ENCODE data around the gene GMDS.

GMDS gene

GRCh38 chr6:2205396-2205795 lies 40.0 kb downstream of the GMDS start:
- no peak for DNase-seq (ENCODE audit: low read depth, low spot score)

DNA sequence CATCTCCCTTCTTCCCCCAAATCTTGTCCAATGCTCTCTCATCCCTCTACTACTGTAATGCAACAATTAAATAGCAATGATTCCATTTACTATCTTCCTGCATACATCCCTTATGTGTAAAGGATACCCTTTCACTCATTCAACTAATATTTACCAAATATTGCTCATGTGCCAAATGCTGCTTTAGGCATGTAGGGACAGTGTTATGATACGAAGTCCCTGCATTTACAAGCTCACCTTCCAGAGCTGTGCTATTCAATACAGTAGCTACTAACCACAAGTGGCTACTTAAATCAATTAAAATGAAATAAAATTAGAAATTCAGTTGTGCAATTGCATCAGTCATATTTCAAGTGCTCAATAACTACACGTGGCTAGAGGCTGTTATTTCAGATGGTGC lies 41.1 kb downstream of the GMDS start:
- no peak for DNase-seq (ENCODE audit: low read depth, low spot score)

GRCh38 chr6:2203264-2203663 lies 42.1 kb downstream of the GMDS start:
- no peak for DNase-seq (ENCODE audit: low read depth, low spot score)

GRCh38 chr6:2197984-2198383 lies 47.4 kb downstream of the GMDS start:
- DNase-seq (ENCODE audit: low read depth, low spot score): no peak

GRCh38 chr6:2197177-2197671 lies 48.2 kb downstream of the GMDS start:
- DNase-seq (ENCODE audit: low read depth, low spot score): no peak

DNA sequence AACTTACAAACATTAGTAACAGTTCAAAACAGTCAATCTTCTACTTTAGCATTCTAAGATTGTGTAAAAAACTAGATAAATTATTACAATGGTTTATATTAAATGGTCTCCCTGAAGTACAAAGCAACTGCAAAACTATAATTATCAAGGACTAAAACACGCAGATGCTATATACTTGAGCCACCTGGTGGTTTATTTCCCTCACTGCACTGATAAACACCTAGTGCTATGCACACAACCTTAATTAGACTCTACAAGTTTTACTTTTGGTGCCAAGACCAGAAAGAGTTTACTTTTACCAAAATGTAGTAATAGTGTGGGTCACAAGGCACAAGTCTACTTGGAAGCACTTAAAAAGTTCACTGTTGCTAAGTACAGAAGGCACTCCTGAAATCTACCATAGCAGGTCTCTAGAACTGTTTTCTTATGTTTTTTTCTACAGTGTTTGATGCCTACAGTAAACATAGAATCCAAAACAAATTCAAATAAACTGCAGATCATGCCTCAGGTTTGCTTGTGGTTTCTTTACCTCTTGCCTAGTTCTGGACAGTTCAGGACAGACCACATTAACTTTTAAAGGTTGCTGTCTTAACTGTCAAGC lies 49.2 kb downstream of the GMDS start:
- DNase-seq (ENCODE audit: low read depth, low spot score): no peak

GRCh38 chr6:2194643-2195042 lies 50.8 kb downstream of the GMDS start:
- DNase-seq (ENCODE audit: low read depth, low spot score): no peak

GRCh38 chr6:2193931-2194330 lies 51.5 kb downstream of the GMDS start:
- no peak for DNase-seq (ENCODE audit: low read depth, low spot score)

DNA sequence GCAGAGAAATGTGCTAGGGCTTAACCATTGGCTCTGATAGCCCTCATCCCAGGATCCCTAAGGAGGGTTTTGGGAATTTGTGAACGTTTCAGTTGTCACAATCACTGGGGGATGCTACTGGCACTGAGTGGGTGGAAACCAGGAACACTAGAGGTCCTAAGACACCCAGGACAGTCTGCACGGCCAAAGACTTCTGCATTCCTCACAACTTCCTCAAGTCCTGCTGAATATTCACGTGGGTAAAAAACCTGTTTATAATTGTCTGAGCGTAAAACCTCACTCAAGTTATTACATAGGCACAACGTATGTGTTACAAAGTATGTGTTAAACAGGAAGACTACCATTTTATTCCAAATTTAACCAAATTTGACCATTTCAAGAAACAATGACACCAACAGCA lies 52.4 kb downstream of the GMDS start:
- no peak for DNase-seq (ENCODE audit: low read depth, low spot score)

DNA sequence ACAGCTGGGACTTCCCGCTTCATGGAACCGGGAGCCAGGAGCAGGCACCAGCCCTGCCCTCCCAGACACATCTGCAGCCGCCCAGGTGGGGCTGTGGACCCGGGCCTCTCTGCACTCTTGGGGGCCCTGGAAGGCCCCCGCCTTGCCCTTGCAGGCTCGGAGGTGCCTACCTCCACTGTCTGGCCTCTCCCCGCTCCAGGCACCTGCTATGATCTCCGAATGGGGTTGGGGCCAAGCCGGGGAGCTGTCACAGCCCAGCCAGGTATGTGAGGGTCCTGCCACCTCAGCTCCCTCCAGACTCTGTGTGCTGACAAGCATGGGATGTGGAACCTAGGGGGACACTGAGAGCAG lies 54.0 kb downstream of the GMDS start:
- no peak for DNase-seq (ENCODE audit: low read depth, low spot score)

DNA sequence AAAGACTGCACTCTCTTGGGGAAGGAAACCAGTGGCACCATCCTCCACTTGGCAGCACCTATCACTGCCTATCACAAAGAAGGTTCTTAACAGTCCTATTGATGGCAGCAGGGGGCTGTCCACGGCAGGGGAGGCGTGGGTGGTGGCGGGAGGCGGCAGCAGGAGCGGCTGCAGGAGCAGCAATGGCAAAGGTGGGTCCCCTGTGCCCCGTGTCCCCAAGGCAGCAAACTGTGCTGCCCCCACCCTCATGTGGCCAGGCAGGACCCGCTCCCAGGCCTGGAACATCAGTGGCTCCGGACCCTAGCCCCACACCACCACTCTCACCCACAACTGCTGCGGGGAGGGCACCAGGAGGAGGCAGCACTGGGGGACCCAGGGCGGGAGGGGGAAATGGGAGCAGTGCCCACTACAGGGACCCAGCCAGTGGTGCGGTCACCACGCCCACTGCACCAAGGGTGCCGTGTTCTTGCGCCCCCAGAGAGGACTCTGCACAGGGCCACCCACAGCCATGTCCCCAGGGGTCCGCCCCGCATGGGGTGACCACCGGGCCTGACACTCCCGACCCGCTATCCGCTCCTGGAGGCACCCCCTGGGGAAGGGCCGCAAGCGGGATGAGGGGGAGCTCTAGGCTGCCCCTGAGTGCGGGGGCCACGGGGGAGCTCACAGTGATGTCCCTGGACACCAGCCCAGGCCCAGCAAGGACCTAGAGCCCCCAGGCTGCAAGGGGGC lies 54.6 kb downstream of the GMDS start:
- no peak for DNase-seq (ENCODE audit: low read depth, low spot score)

DNA sequence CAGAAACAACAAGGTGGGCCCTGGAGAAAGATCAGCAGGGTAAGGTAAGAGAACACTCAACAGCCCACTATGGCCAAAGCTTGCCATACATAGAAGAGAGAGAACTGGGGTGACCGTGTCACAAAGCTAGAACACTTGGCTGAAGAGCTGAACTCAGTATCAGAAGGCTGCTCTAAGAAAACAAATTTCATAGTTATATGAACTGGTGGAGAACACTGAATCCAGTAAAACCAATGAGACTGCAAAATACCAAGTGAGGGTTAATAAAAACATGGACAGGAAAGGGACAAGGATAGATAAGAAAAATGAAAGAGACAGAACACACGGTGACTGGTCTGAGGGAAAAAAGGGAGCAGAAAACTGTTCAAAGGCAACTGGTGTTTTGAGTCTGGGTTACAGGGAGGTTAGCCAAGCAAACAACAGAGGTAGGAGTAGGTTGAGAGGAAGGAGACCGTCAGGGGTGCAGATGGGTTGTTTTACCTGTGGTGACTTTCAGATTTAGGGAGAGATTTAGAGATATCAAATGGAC lies 56.5 kb downstream of the GMDS start:
- no peak for DNase-seq (ENCODE audit: low read depth, low spot score)

DNA sequence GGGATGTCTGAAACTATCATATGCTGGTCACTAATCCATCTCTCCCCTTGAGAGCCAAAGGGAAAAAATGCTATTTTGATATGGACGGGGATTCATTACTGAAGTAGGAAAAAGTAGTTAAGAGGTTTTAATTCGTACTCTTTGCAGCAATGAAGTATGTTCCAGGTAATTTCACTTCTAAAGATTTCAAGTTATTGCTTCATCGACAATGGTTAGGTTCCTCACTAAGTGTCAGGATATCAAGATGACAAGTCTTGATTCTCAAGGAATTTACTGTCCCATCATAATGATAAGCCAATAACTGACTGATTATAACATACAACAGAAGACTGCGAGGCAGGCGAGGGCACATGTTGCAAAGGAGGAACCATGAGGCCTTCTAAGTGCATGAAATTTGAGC lies 57.0 kb downstream of the GMDS start:
- no peak for DNase-seq (ENCODE audit: low read depth, low spot score)

DNA sequence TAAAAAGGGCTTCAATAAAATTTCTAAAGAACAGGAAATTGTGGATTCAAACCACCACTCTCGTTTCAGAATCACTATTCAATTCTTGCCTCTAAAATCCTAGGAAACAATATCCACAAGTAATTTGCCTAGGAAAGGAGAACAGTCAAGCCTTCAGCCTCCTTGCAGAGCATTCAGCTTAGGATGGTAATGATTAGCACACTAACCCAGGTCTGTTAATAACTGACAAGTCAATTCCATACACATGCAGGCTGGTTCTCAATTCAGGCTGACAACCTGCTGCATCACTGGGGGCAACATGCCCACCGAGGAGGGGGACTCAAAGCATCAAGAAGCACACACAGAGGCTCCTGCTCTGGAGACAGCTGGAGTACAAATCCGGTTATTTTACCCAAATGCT lies 57.6 kb downstream of the GMDS start:
- DNase-seq (ENCODE audit: low read depth, low spot score): no peak

GRCh38 chr6:2186516-2186915 lies 58.9 kb downstream of the GMDS start:
- DNase-seq (ENCODE audit: low read depth, low spot score): no peak

DNA sequence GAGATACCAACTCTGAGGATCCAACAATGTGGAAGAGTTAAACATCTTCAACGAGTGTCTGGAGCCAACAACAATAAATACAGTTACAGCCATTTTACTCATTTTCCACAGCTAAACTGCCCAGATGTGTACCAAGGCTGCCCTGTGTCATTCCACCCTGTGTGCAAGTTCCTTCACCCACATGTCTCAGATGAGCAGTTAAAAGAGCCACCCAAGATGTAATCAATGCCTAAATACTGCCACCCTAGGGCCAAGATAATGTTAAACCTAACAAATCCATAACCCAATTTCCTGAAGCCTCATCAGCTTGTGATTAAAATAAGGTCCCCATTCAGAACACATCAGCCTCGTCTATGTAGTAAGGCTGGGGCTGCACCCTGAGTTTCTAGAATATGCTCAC lies 59.9 kb downstream of the GMDS start:
- no peak for DNase-seq (ENCODE audit: low read depth, low spot score)

DNA sequence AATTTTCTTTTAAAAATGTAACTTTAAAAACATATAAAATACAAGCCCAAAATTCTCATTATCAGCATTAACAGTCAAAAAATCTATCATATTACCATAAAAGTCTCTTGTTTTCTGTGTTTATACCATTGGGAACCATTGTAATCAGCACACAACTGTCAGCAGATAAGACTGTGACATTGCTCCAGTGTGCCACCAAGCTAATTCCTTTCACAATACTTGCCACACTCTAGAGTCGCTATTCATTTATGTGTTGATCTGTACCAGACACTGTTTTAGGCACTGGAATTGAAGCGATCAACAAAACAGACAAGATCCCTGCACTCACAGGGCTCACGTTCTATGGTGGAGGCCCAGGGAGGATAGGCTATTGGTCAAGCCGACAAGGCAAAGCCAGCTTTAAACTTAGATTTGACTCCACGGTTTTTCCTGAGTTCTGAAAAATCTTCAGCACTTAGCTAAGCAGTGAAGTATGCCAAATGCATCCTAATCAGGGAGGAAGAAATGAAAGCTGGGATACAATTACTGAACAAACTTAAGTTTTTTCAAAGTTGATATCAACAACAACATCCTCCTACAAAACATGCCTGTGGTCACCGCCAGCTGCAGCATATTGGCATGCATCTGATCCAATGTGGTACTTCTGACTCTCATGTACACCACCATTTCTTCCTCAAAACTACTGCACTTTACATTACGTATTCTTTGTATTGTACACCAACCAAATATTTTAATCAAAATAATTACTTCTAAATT lies 60.5 kb downstream of the GMDS start:
- no peak for DNase-seq (ENCODE audit: low read depth, low spot score)

DNA sequence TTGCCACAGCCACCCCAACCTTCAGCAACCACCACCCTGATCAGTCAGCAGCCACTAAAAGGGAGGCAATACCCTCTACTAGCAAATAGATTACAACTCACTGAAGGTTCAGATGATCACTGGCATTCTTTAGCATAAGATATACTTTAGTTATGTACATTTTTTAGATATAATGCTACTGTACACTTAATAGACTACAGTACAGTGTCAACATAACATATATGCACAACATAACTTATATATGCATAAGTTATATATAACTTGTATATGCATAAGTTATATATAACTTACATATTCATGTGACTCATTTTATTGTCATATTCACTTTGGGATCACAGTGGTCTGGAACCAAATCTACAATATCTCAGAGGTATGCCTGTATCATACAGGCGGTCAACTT lies 61.7 kb downstream of the GMDS start:
- DNase-seq (ENCODE audit: low read depth, low spot score): no peak

DNA sequence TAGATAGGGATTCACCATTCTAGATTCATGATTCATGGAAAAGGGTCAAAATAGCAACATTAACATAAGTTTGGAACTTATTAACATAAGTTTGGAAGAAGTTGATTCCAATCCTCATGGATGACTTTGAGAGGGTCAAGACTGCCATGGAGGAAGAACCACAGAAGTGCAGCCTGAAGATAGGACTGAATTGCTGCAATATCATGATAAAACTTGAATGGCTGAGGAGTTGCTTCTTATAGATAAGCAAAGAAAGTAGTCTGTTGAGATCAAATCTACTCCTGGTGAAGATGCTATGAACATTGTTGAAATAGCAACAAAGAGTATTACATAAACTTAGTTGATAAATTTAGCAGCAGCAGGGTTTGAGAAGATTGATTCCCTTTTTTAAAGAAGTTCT lies 62.2 kb downstream of the GMDS start:
- no peak for DNase-seq (ENCODE audit: low read depth, low spot score)

GRCh38 chr6:2182251-2182650 lies 63.2 kb downstream of the GMDS start:
- no peak for DNase-seq (ENCODE audit: low read depth, low spot score)

DNA sequence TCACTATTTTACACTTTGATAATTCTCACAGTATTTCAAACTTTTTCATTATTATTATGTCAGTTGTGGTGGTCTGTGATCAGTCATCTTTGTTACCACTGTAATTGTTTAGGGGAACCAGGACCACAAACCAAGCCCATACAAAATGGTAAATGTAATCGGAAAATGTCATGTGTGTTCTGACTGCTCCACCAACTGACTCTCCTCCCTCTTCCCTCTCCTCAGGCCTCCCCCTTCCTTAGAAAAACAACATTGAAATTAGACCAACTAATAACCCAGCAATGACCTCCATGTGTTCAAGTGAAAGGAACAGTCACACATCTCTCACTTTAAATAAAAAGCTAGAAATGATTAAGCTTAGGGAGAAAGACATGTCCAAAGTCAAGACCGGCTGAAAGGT lies 63.8 kb downstream of the GMDS start:
- DNase-seq (ENCODE audit: low read depth, low spot score): no peak

DNA sequence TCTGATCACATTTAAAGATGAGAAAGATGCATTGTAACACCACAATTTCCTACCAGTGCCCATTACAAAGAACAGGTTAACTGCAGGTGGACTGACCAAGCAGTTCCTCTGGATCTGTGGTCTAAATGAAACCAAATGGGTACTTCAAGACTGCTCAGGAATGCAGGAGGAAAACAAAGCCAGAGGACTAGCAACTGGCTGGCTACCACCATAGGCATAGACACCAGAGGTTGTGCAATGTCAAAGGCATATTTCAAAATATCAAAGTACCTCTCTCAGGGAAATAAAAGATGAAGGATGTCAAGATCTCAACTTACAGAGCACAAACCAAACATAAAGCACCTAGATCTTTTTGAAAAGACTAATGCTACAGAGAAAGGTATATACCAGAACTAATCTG lies 65.5 kb downstream of the GMDS start:
- DNase-seq (ENCODE audit: low read depth, low spot score): no peak

- DNase-seq (ENCODE audit: low read depth, low spot score): no peak
These were observed 66.2 kb downstream of the GMDS start for GRCh38 chr6:2179241-2179640.

Measured in brain pericyte (primary cell).